ENCODE data around the gene PKNOX2.

- TF ChIP-seq USF2 (IDR thresholded peaks at IDR 0.05; ENCODE audit: low read depth, low read length) (no peak), POLR2A (IDR thresholded peaks at IDR 0.05; ENCODE audit: low read depth, low read length) (no peak), FOS (IDR thresholded peaks at IDR 0.05; ENCODE audit: low read depth, low read length) (no peak), RAD21 (IDR thresholded peaks at IDR 0.05; ENCODE audit: low read length) (no peak)
- TF ChIP-seq, protein P1, sequence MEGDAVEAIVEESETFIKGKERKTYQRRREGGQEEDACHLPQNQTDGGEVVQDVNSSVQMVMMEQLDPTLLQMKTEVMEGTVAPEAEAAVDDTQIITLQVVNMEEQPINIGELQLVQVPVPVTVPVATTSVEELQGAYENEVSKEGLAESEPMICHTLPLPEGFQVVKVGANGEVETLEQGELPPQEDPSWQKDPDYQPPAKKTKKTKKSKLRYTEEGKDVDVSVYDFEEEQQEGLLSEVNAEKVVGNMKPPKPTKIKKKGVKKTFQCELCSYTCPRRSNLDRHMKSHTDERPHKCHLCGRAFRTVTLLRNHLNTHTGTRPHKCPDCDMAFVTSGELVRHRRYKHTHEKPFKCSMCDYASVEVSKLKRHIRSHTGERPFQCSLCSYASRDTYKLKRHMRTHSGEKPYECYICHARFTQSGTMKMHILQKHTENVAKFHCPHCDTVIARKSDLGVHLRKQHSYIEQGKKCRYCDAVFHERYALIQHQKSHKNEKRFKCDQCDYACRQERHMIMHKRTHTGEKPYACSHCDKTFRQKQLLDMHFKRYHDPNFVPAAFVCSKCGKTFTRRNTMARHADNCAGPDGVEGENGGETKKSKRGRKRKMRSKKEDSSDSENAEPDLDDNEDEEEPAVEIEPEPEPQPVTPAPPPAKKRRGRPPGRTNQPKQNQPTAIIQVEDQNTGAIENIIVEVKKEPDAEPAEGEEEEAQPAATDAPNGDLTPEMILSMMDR (conservative IDR thresholded peaks at IDR 0.05; ENCODE audit: low read depth, low read length) = no peak
These were observed 2.3 kb downstream of the PKNOX2 start for GRCh38 chr11:125166764-125167291.

Data from IMR-90 (cell line).